Sigmoid colon (tissue), 4 donors: ENCODE results near the gene SYNE2.

Experiments used
- CTCF ChIP-seq, 4 experiments: fragments of 450-650 bp in 3 of 4; fragments of 200-600 bp in 1 of 4; IDR thresholded peaks; one replicate each; pipeline ENCODE4 v1.5.1; 2016 to 2019; ENCODE audit warnings: antibody characterized with exemption in 4 of 4, mild to moderate bottlenecking in 3 of 4, moderate library complexity in 2 of 4
- EP300 ChIP-seq, 4 donors: sonication (generic); formaldehyde crosslinking; IDR thresholded peaks; one replicate each; pipeline ENCODE4 v1.6.1; 2017; ENCODE audit warnings: antibody characterized with exemption in 4 of 4

GRCh38 chr14:63843796-63844195 is 9.0 kb upstream of the SYNE2 start:
- no peak for TF ChIP-seq CTCF (IDR thresholded peaks at IDR 0.05)
- no peak for TF ChIP-seq EP300 (IDR thresholded peaks at IDR 0.05)
